Middle frontal gyrus (tissue), 1 donor: ENCODE results near the gene LGALS9B.
"Not testable (repeated sequence)": the region's sequence is repeated elsewhere in the genome, so short reads cannot be mapped to it uniquely, and the experiment has no call there.

Experiments used
- DNase-seq: peaks from one replicate; pipeline ENCODE4 v3.0.0-alpha.2; 2015; ENCODE audit warnings: low spot score; ENCODE audit errors: extremely low spot score

Gene LGALS9B

GRCh38 chr17:20417492-20418080 lies 49.8 kb downstream of the LGALS9B start:
- DNase-seq: not testable (repeated sequence)

DNA sequence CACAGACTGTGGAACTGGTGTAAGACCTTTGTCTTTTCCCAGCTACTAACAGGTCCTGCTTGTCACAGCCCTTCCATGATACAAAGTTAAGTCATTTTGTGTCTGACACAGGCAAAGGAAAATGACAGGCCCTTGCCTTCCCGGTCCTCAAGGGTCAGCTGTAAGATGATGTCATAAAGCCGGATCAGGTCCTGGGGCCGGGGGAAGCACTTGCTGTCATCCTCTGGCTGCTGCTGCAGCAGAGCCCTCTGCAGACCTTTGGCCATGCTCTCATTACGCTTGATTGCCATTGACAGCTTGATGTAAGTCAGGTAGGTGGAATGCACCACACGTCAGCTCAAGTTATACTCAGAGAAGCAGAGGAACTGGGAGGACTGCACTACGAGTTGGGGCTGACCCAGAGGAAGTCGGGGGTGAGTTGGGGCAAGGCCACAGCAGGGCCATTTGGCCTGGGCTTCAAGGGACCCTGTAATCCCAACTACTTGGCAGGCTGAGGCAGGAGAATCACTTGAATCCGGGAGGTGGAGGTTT lies 50.9 kb downstream of the LGALS9B start:
- not testable (repeated sequence) for DNase-seq

DNA sequence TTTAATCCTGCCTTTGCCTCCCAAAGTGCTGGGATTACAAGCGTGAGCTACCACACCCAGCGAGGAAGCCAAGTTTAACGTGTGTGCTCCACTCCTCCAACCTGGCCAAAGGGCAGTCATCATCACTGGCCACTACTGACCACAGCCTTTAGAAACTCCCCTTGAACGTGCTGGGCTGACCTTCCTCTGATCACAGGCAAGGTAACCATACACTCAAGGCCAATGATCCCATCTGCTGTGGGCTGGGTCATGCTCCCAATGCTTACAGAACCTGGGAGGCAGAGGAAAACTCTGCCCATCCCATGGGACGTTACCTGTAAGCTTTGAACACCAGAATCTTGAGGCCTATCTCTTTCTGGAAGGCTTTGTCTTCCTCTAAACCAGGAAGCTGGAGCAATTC lies 51.9 kb downstream of the LGALS9B start:
- DNase-seq: not testable (repeated sequence)

DNA sequence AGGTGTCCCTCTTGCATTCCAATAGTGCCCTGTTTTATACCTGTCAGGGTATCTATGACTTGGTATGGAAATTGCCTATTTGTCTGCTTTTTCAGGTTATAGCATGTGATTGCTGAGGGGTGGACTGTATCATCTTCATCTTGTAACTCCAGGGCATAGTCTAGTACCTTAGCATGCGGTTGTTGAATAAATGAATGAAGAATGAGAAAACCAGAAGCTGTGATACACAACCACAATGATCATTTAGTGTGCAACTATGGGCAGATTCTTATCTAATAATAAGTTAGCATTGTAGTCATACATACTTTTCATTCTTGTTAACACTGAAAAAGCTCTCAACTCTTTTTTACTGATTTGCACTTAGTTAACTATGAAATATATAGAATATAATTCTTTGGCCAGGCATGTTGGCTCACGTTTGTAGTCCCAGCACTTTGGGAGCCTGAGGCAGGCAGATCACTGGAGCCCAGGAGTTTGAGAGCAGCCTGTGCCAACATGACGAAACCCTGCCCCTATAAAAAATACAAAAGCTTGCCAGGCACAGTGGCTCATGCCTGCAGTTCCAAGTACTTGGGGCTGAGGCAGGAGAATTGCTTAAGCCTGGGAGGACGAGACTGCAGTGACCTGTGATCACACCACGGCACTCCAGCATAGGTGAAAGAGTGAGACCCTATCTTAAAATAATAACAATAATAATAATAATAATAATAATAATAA lies 65.9 kb downstream of the LGALS9B start:
- DNase-seq: not testable (repeated sequence)

GRCh38 chr17:20400559-20401305 lies 66.6 kb downstream of the LGALS9B start:
- not testable (repeated sequence) for DNase-seq
